GM18951 (cell line): Measurements from ENCODE around the gene GPC3.

ENCODE experiments used
- POLR2A ChIP-seq: IDR thresholded peaks from 4 replicates; pipeline ENCODE4 v1.6.1; 2011; ENCODE audit warnings: mild to moderate bottlenecking; ENCODE audit not compliant: insufficient read length, insufficient read depth; ENCODE audit errors: extremely low read depth
- in situ Hi-C: fragments of 300-500 bp; cut with MboI; formaldehyde crosslinking; loops from one replicate; pipeline ENCODE4 v1.12.0; 2022; ENCODE audit warnings: low sequenced_read_pairs, mixed read lengths, inconsistent platforms; ENCODE audit not compliant: unreplicated experiment

GPC3 gene

DNA sequence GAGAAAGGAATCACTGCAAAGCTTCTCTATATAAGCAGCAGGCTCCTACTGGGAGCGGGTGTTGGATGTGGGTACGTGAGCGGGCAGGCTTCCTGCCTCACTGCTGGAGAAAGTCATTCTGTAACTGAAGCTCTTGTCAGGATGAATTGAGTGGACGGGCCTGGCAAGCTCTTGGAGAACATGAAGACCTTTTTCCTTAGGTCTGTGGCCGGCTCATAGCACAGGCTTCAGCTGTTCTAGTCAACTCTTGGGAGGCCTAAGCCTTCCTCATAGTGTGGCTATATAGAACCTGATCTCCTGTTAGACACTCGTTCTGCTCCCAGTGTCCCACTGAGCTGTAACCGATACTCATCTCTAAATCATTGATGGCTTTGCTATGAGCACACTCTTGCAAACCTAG, 461.9 kb downstream of the GPC3 start:
- no peak for TF ChIP-seq POLR2A
- in situ Hi-C loops = no loop called here

DNA sequence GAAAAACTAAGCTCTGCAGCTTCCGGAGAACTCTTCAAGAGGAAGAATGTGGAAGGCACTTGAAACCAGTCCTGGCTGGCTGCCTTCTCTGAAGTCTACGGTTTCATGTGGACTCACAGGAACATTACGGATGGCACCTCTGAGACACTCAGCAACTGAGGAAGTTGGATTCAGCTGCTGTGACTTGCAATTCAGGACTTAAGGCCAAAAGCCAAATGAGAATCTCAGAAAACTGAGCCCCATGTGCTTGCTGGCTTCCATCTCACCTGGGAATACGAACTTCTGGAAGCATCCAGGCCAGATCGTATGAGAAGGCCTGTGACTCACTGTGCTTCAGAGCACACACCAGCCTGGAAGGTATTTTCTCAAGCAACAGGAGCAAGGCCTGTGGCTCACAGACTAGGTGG, 462.3 kb downstream of the GPC3 start:
- in situ Hi-C loops = no loop called here
- TF ChIP-seq POLR2A = no peak

DNA sequence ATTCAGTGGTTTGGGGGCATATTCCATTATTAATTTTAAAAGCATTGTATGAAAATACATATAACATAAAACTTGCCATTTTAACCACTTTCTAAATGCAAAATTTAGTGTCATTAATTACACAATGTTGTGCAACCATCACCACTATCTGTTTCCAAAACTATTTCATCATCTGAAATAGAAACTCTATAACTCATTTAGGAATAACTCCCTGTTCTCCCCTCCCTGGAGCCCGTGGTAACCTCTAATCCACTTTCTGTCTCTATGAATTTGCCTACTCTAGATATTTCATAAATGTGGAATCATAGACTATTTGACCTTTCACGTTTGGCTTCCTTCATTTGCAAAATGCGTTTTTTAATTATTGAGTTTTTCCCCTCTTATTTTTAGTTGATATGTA, 468.7 kb downstream of the GPC3 start:
- in situ Hi-C loops = no loop called here
- TF ChIP-seq POLR2A = no peak

DNA sequence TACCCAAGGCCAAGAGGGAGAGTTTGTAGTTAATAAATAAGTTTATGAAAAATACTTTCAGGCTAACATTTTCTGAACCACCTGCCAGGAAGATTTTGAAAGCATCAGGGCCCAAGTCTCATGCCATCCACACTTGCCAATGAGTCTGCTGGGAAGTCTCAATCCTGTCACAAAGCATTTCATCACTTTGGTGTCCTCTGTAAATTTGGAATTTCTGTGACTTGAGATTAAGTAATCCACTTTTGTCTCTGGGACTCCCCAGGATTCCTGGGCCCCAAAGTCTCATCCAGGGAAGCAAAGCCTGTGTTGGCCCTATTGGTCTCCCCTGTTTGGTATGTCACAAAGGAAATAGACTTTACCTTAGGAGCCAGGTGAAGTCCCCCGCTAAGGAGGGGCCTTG, 470.9 kb downstream of the GPC3 start:
- no peak for TF ChIP-seq POLR2A
- in situ Hi-C loops = no loop called here

DNA sequence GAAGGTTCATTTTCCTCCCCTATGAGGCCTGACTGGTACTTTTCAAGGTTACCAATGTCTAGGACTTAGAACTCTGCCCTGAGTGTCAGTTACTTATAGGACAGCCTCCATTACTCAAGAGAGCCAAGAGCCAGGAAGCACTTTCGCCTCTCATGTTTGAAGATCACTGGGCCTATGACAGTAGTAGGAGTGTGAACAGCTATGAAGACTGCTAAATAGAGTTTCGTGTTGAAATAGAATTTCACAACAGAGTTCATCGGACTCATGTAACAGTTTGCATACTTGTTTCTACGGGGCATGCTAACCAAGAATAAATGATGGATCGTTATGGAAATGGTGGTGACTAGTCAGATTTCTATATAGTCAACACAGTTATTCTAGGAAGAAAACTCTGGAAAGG, 472.3 kb downstream of the GPC3 start:
- in situ Hi-C loops = no loop called here

DNA sequence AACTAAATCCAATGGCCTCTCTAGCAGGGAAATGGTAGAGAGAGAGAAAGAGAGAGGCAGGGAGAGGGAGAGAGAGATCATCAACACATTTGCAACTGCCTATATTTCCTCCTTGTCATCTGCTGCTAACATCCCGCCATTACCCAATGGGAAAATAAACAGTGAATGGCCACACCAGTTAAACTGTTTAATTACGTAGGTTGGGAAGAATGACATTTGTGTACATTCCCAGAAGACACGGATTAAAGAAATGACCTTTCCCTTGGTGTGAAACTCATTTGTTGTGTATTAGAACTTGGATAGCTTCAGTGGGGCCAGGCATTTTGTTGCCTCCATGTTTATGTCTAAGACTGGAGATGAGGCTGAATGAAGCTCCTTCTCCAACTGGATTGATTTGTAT, 474.4 kb downstream of the GPC3 start:
- no peak for TF ChIP-seq POLR2A
- in situ Hi-C loops = no loop called here

More for the DNA sequence above, 472.3 kb downstream of the GPC3 start:
- no peak for TF ChIP-seq POLR2A

DNA sequence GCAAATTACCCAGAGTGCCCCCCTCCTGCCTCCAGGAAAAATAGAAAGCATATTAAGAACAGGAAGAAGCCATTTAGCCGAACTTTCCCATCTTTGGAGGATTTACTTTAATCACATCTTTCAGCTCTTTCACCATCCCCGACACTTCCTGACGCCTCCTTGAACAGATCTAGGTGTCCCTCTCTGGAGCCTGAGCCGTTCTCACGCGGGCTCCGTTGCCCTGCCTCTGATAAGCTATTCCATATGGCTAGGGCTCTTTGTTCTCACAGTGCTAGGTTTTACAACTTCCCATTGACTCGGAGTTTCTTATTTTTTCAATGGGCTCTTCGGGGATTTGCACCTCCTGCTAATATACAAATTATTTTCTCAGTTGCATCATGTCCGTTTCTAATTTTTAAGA, 488.0 kb downstream of the GPC3 start:
- in situ Hi-C loops = no loop called here
- no peak for TF ChIP-seq POLR2A

DNA sequence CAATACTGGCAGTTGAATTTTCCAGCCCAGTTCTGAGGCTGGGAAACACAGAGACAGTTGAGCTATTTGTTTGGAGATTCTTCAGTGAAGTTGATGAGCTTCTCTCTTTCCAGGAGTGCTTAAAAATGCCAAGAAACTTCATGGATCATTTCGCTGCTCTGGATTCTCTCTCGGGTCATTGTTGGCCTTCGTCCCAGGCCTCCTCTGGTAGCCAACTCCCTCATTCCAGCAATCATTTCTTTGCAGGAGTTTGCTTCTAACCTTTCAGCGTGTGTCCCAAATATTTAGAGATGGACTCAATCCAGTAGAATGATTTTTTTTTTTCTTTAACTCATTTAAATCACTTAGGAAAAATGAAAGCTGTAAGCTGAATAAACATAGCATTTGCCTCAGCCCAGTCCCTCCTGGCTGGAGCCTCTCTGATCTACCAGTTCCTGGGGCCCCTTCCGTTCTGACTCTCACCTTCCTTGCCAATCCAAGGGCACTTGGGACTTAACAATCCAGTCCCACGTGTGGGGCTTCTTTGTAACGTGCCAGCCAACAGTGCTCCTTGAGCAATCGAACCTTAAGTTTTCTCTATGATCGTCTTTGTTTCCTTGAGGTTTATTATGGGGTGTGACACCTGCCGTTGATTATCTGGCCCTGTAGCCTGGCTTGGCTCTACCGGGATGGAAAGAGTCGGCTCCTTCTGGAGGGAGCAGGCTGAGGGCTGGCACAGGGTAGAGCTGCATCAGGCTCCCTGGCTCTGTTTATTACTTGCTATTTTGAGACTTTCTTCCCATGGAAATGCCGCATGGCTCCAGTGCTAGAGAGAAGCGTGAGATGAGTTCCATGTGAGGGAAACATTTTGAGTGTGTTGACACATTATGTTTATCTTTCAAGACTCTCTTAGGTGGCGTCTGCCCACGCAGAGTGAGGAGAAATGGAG, 489.7 kb downstream of the GPC3 start:
- no peak for TF ChIP-seq POLR2A
- in situ Hi-C loops = no loop called here

DNA sequence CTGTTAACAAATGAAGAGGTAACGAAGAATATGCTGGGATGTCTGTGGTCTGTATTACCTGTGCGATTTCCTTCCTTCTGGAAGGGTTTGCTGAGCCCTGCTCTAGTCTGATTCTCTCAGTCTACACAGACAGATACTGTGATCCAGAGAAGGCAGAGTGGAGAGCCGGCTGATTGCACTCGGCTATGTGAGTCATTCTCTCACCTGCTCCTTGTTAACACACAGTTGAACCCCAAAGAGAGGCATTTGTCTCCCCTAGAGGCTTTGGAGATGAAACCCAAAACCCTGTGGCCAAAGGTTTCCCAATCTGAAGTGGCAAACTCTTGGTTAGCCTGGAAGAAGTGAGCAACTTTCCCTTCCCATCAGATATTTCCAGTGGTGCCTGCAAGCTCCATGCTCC, 492.0 kb downstream of the GPC3 start:
- in situ Hi-C loops = no loop called here
- no peak for TF ChIP-seq POLR2A

DNA sequence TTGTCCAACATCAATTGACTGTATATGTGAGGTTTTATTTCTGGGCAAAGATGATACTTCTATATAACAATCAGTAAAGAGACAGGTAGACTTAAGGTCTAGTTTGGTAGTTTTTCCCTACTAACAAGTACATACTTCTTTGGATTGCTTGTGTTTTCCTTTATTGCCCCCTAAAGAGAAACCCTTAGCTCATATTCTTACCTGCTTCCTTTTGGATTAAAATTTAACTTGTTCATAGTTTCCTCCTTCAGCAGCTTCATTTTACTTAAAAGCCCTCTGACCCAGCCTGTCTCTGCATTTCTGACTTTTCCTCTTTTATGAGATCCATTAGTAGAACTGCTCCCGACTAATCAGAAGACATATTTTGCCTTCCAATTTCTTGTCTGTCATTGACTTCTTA, 494.4 kb downstream of the GPC3 start:
- in situ Hi-C loops = no loop called here

More for the DNA sequence above, 494.4 kb downstream of the GPC3 start:
- no peak for TF ChIP-seq POLR2A
